H1 (cell line): ENCODE measurements around the gene GNG5. TPM values are rescaled to one million over a fixed set of nuclear protein-coding genes. Genes with fewer than 3 reads are reported as not detected.

Experiments used
- CHD2 ChIP-seq: IDR thresholded peaks from 2 replicates; pipeline ENCODE4 v1.6.1; 2012; ENCODE audit warnings: low read length, improper control_type of control experiment
- EGR1 ChIP-seq: IDR thresholded peaks from 2 replicates; pipeline ENCODE4 v1.6.1; 2011; ENCODE audit warnings: low read depth, low read length, borderline replicate concordance
- EZH2 ChIP-seq: fragments of 200-600 bp; sonication (generic); IDR thresholded peaks from 2 replicates; pipeline ENCODE4 v1.7.1; 2012; ENCODE audit warnings: low read depth, mild to moderate bottlenecking, moderate library complexity, low read length, inconsistent platforms; ENCODE audit not compliant: severe bottlenecking
- POLR2A ChIP-seq, 2 experiments: IDR thresholded peaks; 1 replicate in 1 of 2; 2 replicates in 1 of 2; pipeline ENCODE4 v1.6.1; 2011; ENCODE audit warnings: low read depth in 2 of 2, low read length in 2 of 2, mild to moderate bottlenecking in 2 of 2; ENCODE audit errors: control extremely low read depth in 1 of 2
- RBBP5 ChIP-seq: IDR thresholded peaks from 2 replicates; pipeline ENCODE4 v1.7.1; 2012; ENCODE audit warnings: low read depth, mild to moderate bottlenecking, inconsistent platforms, low read length, moderate library complexity, borderline replicate concordance
- SIN3A ChIP-seq, 2 experiments: IDR thresholded peaks in 1 of 2; conservative IDR thresholded peaks in 1 of 2; 2 replicates each; pipeline ENCODE4 v1.6.1; 2011 to 2012; ENCODE audit warnings: low read length in 2 of 2, improper control_type of control experiment in 1 of 2, low read depth in 1 of 2, mild to moderate bottlenecking in 1 of 2
- SP1 ChIP-seq: IDR thresholded peaks from 2 replicates; pipeline ENCODE4 v1.6.1; 2011; ENCODE audit warnings: low read depth, low read length
- SP2 ChIP-seq: IDR thresholded peaks from 2 replicates; pipeline ENCODE4 v1.6.1; 2012; ENCODE audit warnings: mild to moderate bottlenecking, low read length, inconsistent platforms
- polyA plus RNA-seq, 7 experiments: library from polyadenylated mRNA; depleted of rRNA in 3 of 7; stranded (reverse) in 5 of 7; unstranded in 2 of 7; fragments of >200 nt in 5 of 7; fragments of 200-250 nt in 2 of 7; gene quantifications; 1 replicate in 5 of 7; 2 replicates in 1 of 7; 4 replicates in 1 of 7; pipeline versions ENCODE4 v1.2.1 to v1.2.3, GENCODE V29; 2011 to 2013; ENCODE audit warnings: missing spikeins in 2 of 7, mixed read lengths in 2 of 7
- total RNA-seq: library from RNA; stranded (reverse); fragmentation: NEBNext Ultra II Directional; extraction: Animal tissue kit (Norgen Biotek cat#: 25700); gene quantifications from 2 replicates; pipeline ENCODE4 v1.2.1, GENCODE V29; 2021
- TF ChIP-seq, protein P1 (sequence below): fragments of 300-600 bp; sonication (generic); IDR thresholded peaks from 2 replicates; pipeline ENCODE4 v1.7.1; 2012; ENCODE audit warnings: low read length, moderate library complexity, mild to moderate bottlenecking, inconsistent platforms; ENCODE audit not compliant: insufficient replicate concordance
- TF ChIP-seq, protein P2 (sequence below), 3 experiments: IDR thresholded peaks; 1 replicate in 2 of 3; 2 replicates in 1 of 3; pipeline versions ENCODE4 v1.5.1 to v1.6.1; 2011; ENCODE audit warnings: low read length in 3 of 3, mild to moderate bottlenecking in 3 of 3, inconsistent platforms in 2 of 3, low read depth in 1 of 3, moderate library complexity in 1 of 3; ENCODE audit not compliant: insufficient read depth in 1 of 3; ENCODE audit errors: control extremely low read depth in 1 of 3

GNG5 gene
- total and polyA plus RNA-seq, 2 of the 8 experiments (the other 6 are each of a cell fraction or from before 2014, with no cell fraction given) = 94.0 to 104 TPM

DNA sequence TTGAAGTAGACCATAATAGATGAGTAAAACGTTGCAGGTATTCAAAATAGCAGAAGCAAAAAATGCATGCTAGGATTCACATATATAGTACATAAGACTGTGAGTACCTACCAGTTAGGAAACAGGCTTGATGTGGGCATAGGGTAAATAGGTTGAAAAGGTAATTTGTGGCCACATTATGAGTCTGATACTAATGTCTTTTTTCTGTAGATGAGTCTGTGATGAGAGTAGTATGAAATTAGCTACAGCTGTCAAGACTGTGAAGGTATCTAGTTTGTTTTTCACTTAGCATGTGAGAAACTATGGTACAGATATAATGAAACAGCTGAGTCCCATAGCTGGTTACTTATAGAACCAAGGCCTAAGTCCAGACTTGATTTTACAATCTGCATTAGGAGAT, 12.6 kb downstream of the GNG5 start (continued):
- TF ChIP-seq, protein P1, sequence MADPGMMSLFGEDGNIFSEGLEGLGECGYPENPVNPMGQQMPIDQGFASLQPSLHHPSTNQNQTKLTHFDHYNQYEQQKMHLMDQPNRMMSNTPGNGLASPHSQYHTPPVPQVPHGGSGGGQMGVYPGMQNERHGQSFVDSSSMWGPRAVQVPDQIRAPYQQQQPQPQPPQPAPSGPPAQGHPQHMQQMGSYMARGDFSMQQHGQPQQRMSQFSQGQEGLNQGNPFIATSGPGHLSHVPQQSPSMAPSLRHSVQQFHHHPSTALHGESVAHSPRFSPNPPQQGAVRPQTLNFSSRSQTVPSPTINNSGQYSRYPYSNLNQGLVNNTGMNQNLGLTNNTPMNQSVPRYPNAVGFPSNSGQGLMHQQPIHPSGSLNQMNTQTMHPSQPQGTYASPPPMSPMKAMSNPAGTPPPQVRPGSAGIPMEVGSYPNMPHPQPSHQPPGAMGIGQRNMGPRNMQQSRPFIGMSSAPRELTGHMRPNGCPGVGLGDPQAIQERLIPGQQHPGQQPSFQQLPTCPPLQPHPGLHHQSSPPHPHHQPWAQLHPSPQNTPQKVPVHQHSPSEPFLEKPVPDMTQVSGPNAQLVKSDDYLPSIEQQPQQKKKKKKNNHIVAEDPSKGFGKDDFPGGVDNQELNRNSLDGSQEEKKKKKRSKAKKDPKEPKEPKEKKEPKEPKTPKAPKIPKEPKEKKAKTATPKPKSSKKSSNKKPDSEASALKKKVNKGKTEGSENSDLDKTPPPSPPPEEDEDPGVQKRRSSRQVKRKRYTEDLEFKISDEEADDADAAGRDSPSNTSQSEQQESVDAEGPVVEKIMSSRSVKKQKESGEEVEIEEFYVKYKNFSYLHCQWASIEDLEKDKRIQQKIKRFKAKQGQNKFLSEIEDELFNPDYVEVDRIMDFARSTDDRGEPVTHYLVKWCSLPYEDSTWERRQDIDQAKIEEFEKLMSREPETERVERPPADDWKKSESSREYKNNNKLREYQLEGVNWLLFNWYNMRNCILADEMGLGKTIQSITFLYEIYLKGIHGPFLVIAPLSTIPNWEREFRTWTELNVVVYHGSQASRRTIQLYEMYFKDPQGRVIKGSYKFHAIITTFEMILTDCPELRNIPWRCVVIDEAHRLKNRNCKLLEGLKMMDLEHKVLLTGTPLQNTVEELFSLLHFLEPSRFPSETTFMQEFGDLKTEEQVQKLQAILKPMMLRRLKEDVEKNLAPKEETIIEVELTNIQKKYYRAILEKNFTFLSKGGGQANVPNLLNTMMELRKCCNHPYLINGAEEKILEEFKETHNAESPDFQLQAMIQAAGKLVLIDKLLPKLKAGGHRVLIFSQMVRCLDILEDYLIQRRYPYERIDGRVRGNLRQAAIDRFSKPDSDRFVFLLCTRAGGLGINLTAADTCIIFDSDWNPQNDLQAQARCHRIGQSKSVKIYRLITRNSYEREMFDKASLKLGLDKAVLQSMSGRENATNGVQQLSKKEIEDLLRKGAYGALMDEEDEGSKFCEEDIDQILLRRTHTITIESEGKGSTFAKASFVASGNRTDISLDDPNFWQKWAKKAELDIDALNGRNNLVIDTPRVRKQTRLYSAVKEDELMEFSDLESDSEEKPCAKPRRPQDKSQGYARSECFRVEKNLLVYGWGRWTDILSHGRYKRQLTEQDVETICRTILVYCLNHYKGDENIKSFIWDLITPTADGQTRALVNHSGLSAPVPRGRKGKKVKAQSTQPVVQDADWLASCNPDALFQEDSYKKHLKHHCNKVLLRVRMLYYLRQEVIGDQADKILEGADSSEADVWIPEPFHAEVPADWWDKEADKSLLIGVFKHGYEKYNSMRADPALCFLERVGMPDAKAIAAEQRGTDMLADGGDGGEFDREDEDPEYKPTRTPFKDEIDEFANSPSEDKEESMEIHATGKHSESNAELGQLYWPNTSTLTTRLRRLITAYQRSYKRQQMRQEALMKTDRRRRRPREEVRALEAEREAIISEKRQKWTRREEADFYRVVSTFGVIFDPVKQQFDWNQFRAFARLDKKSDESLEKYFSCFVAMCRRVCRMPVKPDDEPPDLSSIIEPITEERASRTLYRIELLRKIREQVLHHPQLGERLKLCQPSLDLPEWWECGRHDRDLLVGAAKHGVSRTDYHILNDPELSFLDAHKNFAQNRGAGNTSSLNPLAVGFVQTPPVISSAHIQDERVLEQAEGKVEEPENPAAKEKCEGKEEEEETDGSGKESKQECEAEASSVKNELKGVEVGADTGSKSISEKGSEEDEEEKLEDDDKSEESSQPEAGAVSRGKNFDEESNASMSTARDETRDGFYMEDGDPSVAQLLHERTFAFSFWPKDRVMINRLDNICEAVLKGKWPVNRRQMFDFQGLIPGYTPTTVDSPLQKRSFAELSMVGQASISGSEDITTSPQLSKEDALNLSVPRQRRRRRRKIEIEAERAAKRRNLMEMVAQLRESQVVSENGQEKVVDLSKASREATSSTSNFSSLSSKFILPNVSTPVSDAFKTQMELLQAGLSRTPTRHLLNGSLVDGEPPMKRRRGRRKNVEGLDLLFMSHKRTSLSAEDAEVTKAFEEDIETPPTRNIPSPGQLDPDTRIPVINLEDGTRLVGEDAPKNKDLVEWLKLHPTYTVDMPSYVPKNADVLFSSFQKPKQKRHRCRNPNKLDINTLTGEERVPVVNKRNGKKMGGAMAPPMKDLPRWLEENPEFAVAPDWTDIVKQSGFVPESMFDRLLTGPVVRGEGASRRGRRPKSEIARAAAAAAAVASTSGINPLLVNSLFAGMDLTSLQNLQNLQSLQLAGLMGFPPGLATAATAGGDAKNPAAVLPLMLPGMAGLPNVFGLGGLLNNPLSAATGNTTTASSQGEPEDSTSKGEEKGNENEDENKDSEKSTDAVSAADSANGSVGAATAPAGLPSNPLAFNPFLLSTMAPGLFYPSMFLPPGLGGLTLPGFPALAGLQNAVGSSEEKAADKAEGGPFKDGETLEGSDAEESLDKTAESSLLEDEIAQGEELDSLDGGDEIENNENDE = no peak
- TF ChIP-seq EGR1 = no peak
- TF ChIP-seq RBBP5 = no peak
- TF ChIP-seq POLR2A (IDR thresholded peaks at IDR 0.05; ENCODE audit: control extremely low read depth in 1 of 2, low read depth in 2 of 2, low read length in 2 of 2) = no peak
- TF ChIP-seq SP1 = no peak
- no peak for TF ChIP-seq CHD2
- TF ChIP-seq, protein P2, sequence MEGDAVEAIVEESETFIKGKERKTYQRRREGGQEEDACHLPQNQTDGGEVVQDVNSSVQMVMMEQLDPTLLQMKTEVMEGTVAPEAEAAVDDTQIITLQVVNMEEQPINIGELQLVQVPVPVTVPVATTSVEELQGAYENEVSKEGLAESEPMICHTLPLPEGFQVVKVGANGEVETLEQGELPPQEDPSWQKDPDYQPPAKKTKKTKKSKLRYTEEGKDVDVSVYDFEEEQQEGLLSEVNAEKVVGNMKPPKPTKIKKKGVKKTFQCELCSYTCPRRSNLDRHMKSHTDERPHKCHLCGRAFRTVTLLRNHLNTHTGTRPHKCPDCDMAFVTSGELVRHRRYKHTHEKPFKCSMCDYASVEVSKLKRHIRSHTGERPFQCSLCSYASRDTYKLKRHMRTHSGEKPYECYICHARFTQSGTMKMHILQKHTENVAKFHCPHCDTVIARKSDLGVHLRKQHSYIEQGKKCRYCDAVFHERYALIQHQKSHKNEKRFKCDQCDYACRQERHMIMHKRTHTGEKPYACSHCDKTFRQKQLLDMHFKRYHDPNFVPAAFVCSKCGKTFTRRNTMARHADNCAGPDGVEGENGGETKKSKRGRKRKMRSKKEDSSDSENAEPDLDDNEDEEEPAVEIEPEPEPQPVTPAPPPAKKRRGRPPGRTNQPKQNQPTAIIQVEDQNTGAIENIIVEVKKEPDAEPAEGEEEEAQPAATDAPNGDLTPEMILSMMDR (IDR thresholded peaks at IDR 0.05; ENCODE audit: control extremely low read depth in 1 of 3, insufficient read depth in 1 of 3, low read depth in 1 of 3, low read length in 3 of 3) = no peak
- no peak for TF ChIP-seq SIN3A (conservative IDR thresholded peaks at IDR 0.05 in 1 of 2, IDR thresholded peaks at IDR 0.05 in 1 of 2; ENCODE audit: low read depth in 1 of 2, low read length in 2 of 2)
- TF ChIP-seq SP2 = no peak
- no peak for TF ChIP-seq EZH2
